Common myeloid progenitor, CD34-positive (primary cell): Measurements from ENCODE around the gene ANTKMT.

ENCODE experiments used
- CTCF ChIA-PET: fragments of 350-600 bp; sonication (Branson Sonifier 250); formaldehyde crosslinking; loops from one replicate; lab custom pipeline; 2021; ENCODE audit warnings: antibody characterized with exemption; lab: Charles Lee
- POLR2A ChIA-PET: fragments of 350-600 bp; sonication (Branson Sonifier 250); formaldehyde crosslinking; loops from one replicate; lab custom pipeline; 2021; ENCODE audit warnings: antibody characterized with exemption; lab: Charles Lee
- DNase-seq, 3 donors: peaks; one replicate each; pipeline versions ENCODE4 v3.0.0 to v3.0.0-alpha.2; 2013
- H3K27ac ChIP-seq, 2 experiments: 1 replicate in 1 of 2; 2 replicates in 1 of 2; pipeline ENCODE4 v1.7.0; 2013; ENCODE audit warnings: inconsistent platforms in 2 of 2, low read length in 2 of 2, mild to moderate bottlenecking in 2 of 2, low read depth in 1 of 2, moderate library complexity in 1 of 2; ENCODE audit not compliant: severe bottlenecking in 2 of 2, insufficient read depth in 1 of 2, poor library complexity in 1 of 2
- H3K27me3 ChIP-seq, 5 experiments: replicated peaks in 2 of 5; 1 replicate in 3 of 5; 2 replicates in 2 of 5; pipeline versions ENCODE4 v1.6.1 to v1.7.0; 2013; ENCODE audit warnings: low read length in 4 of 5, mild to moderate bottlenecking in 2 of 5, moderate library complexity in 2 of 5, inconsistent platforms in 1 of 5; ENCODE audit not compliant: insufficient read depth in 5 of 5, control insufficient read depth in 4 of 5
- H3K36me3 ChIP-seq, 4 experiments: 1 replicate in 2 of 4; 2 replicates in 2 of 4; pipeline versions ENCODE4 v1.6.1 to v1.7.0; 2013; ENCODE audit warnings: low read length in 3 of 4, control low read depth in 1 of 4, mild to moderate bottlenecking in 1 of 4; ENCODE audit not compliant: control insufficient read depth in 4 of 4, insufficient read depth in 4 of 4
- H3K4me1 ChIP-seq, 4 experiments: 1 replicate in 3 of 4; 2 replicates in 1 of 4; pipeline versions ENCODE4 v1.6.1 to v1.7.1; 2013; ENCODE audit warnings: low read length in 3 of 4, mild to moderate bottlenecking in 3 of 4, control low read depth in 1 of 4, inconsistent platforms in 1 of 4, moderate library complexity in 1 of 4; ENCODE audit not compliant: control insufficient read depth in 4 of 4, insufficient read depth in 4 of 4; ENCODE audit errors: control extremely low read depth in 1 of 4
- H3K4me3 ChIP-seq, 7 experiments: 1 replicate in 4 of 7; 2 replicates in 3 of 7; pipeline versions ENCODE4 v1.5.1 to v1.7.0; 2013; ENCODE audit warnings: mild to moderate bottlenecking in 7 of 7, low read length in 6 of 7, moderate library complexity in 6 of 7, inconsistent platforms in 2 of 7, low read depth in 2 of 7, control low read depth in 1 of 7; ENCODE audit not compliant: insufficient read depth in 4 of 7, control insufficient read depth in 1 of 7; ENCODE audit errors: extremely low read depth in 1 of 7
- H3K9me3 ChIP-seq, 5 experiments: 1 replicate in 4 of 5; 2 replicates in 1 of 5; pipeline versions ENCODE4 v1.6.1 to v1.7.1; 2013; ENCODE audit warnings: low read length in 4 of 5, mild to moderate bottlenecking in 2 of 5, inconsistent platforms in 1 of 5, low read depth in 1 of 5, moderate library complexity in 1 of 5; ENCODE audit not compliant: control insufficient read depth in 4 of 5, insufficient read depth in 2 of 5; ENCODE audit errors: control extremely low read depth in 1 of 5
- whole genome bisulfite sequencing: methylation state at CpG from one replicate; pipeline ENCODE4 v1.1.5; 2013; ENCODE audit not compliant: insufficient coverage; 5-methylcytosine and 5-hydroxymethylcytosine counted together

The ANTKMT gene

GRCh38 chr16:707062-707538 is 13.8 kb upstream of the ANTKMT start:
- Histone ChIP-seq H3K27me3 (peaks cover 0 to 88% (median 31%) of the 10 kb centered on the region in 5 experiments), H3K9me3 (no peaks in the 10 kb centered on the region), H3K4me3 (no peak overlapping the region), H3K27ac (no peak overlapping the region), H3K4me1 (peaks cover 0 to 9% (median 3%) of the 10 kb centered on the region in 4 experiments), H3K36me3 (no peaks in the 10 kb centered on the region)
- POLR2A ChIA-PET: interaction anchor here (0.6 kb wide), 1 partner anchor 68 kb away, joined by 3 read pairs; no protein-coding TSS in a partner anchor
- CTCF ChIA-PET: interaction anchor here (0.6 to 2.0 kb wide), 5 partner anchors 11 to 95 kb away, joined by 3 to 7 read pairs (median 4); no protein-coding TSS in a partner anchor
- WGBS: 81% methylated on average over 3 of the region's 14 CpGs
- DNase-seq: no peak

- POLR2A ChIA-PET: no interaction called here
- 78% methylated on average over 3 of the region's 3 CpGs for WGBS
Measured at GRCh38 chr16:708019-708418, 12.9 kb upstream of the ANTKMT start.

GRCh38 chr16:708959-709358 is 12.0 kb upstream of the ANTKMT start:
- no peaks in the 10 kb centered on the region for H3K36me3 ChIP-seq

More at GRCh38 chr16:708019-708418, 12.9 kb upstream of the ANTKMT start:
- H3K36me3 ChIP-seq: no peaks in the 10 kb centered on the region
- CTCF ChIA-PET: interaction anchor here (0.9 to 2.0 kb wide), 3 partner anchors 12 to 94 kb away, joined by 3 to 7 read pairs (median 5); no protein-coding TSS in a partner anchor
- no peak overlapping the region for H3K27ac ChIP-seq
- peaks cover 0 to 84% (median 24%) of the 10 kb centered on the region in 5 experiments for H3K27me3 ChIP-seq
- DNase-seq: no peak
- H3K4me3 ChIP-seq: no peak overlapping the region
- no peaks in the 10 kb centered on the region for H3K9me3 ChIP-seq
- peaks cover 0 to 9% (median 3%) of the 10 kb centered on the region in 4 experiments for H3K4me1 ChIP-seq

GRCh38 chr16:709566-710499 is 11.1 kb upstream of the ANTKMT start:
- WGBS: 36% methylated on average over 29 of the region's 30 CpGs
- Histone ChIP-seq H3K36me3 (no peaks in the 10 kb centered on the region), H3K4me3 (no peak overlapping the region), H3K27me3 (peaks cover 0 to 77% (median 16%) of the 10 kb centered on the region in 5 experiments), H3K4me1 (peaks cover 0 to 18% (median 9%) of the 10 kb centered on the region in 4 experiments), H3K9me3 (no peaks in the 10 kb centered on the region), H3K27ac (no peak overlapping the region)
- POLR2A ChIA-PET: no interaction called here
- CTCF ChIA-PET: interaction anchor here (1.0 to 5.6 kb wide), 8 partner anchors 11 to 77 kb away, joined by 3 to 104 read pairs (median 6); partner anchors contain the start of genes ANTKMT, CHTF18, RPUSD1 and WDR24
- DNase-seq: peak in 2 of 3 donors; percentile 70 to 72

More at GRCh38 chr16:708959-709358, 12.0 kb upstream of the ANTKMT start:
- Histone ChIP-seq H3K9me3 (no peaks in the 10 kb centered on the region), H3K27ac (no peak overlapping the region), H3K4me3 (no peak overlapping the region), H3K4me1 (peaks cover 0 to 10% (median 3%) of the 10 kb centered on the region in 4 experiments), H3K27me3 (peaks cover 0 to 80% (median 23%) of the 10 kb centered on the region in 5 experiments)
- POLR2A ChIA-PET: no interaction called here
- WGBS: 80% methylated on average over 2 of the region's 4 CpGs
- CTCF ChIA-PET: interaction anchor here (2.0 to 5.6 kb wide), 3 partner anchors 34 to 93 kb away, joined by 5 to 104 read pairs (median 13); partner anchors contain the start of genes CHTF18 and RPUSD1
- no peak for DNase-seq

GRCh38 chr16:710500-711075 is 10.4 kb upstream of the ANTKMT start:
- ChIA-PET POLR2A (no interaction called here), CTCF (interaction anchor here (0.7 to 5.6 kb wide), 10 partner anchors 9 to 76 kb away, joined by 3 to 104 read pairs (median 6); partner anchors contain the start of genes ANTKMT, CCDC78, CHTF18 and RPUSD1)

GRCh38 chr16:711084-711483 is 9.9 kb upstream of the ANTKMT start:
- H3K9me3 ChIP-seq: no peaks in the 10 kb centered on the region
- peaks cover 0 to 78% (median 18%) of the 10 kb centered on the region in 5 experiments for H3K27me3 ChIP-seq
- no peaks in the 10 kb centered on the region for H3K36me3 ChIP-seq
- DNase-seq: no peak
- ChIA-PET POLR2A (no interaction called here), CTCF (interaction anchor here (0.7 to 5.6 kb wide), 9 partner anchors 10 to 76 kb away, joined by 3 to 104 read pairs (median 8); partner anchors contain the start of genes ANTKMT, CCDC78, CHTF18 and RPUSD1)
- WGBS: 77% methylated on average over 12 of the region's 12 CpGs
- peaks cover 0 to 24% (median 17%) of the 10 kb centered on the region in 4 experiments for H3K4me1 ChIP-seq
- H3K4me3 ChIP-seq: no peak overlapping the region
- H3K27ac ChIP-seq: no peak overlapping the region

More at GRCh38 chr16:710500-711075, 10.4 kb upstream of the ANTKMT start:
- DNase-seq: no peak
- Histone ChIP-seq H3K36me3 (no peaks in the 10 kb centered on the region), H3K9me3 (no peaks in the 10 kb centered on the region), H3K4me1 (peaks cover 0 to 21% (median 13%) of the 10 kb centered on the region in 4 experiments), H3K27me3 (peaks cover 0 to 76% (median 16%) of the 10 kb centered on the region in 5 experiments), H3K4me3 (no peak overlapping the region), H3K27ac (no peak overlapping the region)
- WGBS: 76% methylated on average over 21 of the region's 21 CpGs
